CD4-positive, alpha-beta T cell treated with Interleukin-10 for 1 hour (primary cell): ENCODE results near the gene TMEM156.

Experiments used
- DNase-seq: peaks from one replicate; pipeline ENCODE4 v3.0.0-alpha.2; 2020

TMEM156 gene

DNA sequence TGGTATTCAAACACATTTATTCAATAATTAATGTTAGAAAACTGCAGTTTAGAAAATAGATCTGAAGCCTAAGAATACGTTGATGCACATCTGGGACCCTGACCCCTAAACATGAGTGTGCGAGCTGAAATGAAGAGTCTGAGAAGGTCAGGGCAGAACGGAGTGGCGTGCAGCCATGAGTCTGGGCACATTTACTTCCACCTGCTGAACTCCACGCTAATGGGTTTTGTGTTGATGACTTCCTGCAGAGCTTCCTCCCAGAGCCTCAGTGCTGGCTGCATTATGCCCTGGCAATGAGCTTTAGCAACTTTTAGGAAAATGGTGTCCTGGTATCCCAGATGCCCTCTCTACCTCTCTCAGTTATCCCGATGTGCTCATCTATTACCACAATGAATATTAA lies 111.5 kb downstream of the TMEM156 start:
- DNase-seq, result no peak

DNA sequence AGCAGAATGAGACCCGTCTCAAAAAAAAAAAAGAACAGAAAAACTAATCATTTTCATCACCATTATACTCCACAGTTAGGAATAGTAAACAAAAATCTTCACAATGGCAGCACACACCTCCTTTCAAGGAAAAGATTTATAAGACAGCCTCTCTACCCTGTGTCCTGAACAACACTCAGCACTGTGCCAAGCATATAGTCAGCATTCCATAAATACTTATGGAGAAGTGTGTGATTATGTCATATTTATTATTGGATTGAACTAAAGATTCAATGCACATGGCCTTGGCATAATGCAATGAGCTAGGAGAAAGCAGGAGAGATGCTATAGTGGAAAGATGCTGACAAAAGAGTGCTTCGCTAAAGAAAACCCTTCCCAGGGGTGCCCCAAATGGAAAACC lies 112.0 kb downstream of the TMEM156 start:
- no peak for DNase-seq

DNA sequence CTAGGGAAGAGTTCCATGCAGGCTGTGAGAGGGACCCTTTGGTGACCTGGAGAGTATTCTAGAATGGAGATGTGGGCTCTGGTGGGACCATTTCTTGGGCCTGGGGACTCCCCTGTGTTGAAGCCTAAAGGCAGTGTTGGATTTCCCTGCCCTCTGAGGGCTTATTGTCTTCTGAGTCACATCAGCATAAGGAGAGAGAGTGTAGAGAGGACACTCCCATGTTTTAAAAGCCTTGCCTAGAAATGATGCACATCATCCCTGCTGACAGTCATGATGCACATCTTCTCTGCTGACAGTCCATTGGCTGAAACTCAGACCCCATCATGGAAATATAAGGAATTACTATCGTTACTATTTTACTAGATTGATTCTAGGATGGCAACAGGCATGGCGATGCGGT lies 112.7 kb downstream of the TMEM156 start:
- DNase-seq, result no peak

GRCh38 chr4:38917481-38918025 lies 114.7 kb downstream of the TMEM156 start:
- no peak for DNase-seq
